Activated naive CD4-positive, alpha-beta T cell (primary cell): Measurements from ENCODE around the gene DDX27.
A peak's percentile ranks its signal among the peaks of the same experiment; 100 is the strongest.
"Not testable (repeated sequence)": the region's sequence is repeated elsewhere in the genome, so short reads cannot be mapped to it uniquely, and the experiment has no call there.

Experiments
- DNase-seq, 4 experiments: peaks; one replicate each; lab custom pipeline; 2025; lab: John Stamatoyannopoulos, UW

The DDX27 gene, protein sequence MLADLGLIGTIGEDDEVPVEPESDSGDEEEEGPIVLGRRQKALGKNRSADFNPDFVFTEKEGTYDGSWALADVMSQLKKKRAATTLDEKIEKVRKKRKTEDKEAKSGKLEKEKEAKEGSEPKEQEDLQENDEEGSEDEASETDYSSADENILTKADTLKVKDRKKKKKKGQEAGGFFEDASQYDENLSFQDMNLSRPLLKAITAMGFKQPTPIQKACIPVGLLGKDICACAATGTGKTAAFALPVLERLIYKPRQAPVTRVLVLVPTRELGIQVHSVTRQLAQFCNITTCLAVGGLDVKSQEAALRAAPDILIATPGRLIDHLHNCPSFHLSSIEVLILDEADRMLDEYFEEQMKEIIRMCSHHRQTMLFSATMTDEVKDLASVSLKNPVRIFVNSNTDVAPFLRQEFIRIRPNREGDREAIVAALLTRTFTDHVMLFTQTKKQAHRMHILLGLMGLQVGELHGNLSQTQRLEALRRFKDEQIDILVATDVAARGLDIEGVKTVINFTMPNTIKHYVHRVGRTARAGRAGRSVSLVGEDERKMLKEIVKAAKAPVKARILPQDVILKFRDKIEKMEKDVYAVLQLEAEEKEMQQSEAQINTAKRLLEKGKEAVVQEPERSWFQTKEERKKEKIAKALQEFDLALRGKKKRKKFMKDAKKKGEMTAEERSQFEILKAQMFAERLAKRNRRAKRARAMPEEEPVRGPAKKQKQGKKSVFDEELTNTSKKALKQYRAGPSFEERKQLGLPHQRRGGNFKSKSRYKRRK

DNA sequence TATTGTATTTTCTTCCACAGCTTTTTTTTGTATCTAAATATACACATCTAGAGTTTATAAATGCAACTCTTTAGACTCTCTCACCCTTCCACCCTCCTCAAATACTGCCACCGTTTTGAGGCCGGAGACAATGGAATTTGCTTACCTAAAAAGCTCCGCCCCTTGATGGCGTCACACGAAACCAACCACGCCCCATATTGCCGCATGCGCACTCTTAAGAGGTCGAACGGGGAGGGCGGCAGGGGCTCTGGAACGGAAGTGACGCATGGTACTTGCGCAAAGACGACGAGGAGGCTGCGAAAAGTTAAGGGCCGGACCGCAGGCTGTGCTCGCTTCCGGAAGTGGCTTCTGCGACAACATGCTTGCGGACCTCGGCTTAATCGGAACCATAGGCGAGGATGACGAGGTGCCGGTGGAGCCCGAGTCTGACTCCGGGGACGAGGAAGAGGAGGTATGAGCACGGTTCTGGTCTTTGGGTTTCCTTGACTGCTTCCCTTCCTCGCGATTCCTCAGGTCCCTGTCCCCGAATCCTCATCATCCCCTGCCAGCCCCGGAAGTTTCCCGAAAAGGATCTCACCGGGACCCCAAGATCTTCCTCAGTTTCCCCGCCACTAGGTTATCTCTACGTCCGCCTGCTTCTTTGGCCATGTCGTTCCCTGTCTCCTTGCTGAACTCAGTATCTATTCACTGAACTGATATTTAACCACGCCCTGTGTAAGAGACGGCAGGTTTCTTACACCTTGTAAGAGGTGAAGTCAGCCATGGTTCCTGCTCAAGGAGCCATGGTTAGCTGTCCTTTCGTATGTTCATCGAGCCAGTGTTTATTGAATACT is at the start of gene DDX27:
TSS of gene DDX27 (plus strand) at position 326 of the 833 bp plus-strand sequence. CDS start at position 359, 33 bp downstream.
- peak; percentile 80 to 95 (median 92) for DNase-seq

DNA sequence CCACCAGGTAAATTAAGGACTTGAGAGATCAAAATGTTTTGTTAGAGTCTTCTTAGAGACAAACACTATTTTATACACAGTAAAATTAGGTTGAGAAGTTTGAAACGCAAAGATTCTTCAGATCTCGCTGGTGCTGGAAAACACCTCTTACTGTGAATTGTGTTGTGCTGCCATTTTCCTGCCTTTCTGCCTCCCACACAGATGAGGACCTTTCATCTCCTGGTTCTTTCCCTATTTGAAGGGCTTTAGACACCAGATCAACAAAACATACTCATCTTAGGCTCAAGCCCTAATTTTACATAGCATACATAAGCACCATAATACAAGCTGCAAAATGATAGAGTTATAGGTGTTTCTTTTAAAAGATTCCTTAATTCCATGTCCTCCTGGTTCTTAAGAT is 49.7 kb upstream of the DDX27 start:
- DNase-seq: no peak

DNA sequence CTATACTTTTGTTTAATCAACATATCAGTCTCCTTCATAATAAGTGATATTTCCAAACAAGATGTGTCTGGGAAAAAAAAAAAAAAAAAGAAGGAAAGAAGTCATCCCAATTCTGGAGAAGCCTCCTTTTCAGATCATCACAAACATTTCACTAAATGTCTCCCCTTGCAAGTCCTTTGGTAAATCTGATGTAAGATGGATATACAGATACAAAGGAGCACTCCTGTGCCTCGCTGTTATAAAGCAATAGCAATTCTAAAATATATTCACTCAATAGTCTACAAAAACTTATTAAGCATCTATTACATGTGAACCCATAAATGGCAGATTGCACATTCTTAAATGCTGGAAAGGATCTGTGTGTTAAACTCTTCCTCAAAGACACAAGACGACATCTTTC is 48.5 kb upstream of the DDX27 start:
- DNase-seq: no peak

DNA sequence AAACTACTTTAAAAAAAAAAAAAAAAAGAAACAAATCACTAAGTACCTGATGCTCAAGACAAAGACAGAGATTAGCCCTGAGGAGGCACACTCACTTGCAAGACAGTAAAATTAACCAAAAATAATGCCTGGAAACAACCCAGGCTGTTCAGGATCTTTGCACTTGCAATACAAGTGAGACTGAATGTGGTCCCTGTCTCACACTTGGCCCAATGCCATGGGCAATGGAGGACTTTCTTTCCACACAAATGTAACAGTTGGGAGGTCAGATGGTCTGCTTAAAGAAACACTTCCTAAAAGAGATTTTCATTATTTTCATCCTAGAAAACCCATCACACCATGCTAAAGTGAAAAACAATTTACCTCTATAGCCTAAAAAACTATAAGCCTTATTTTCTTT is 47.3 kb upstream of the DDX27 start:
- no peak for DNase-seq

DNA sequence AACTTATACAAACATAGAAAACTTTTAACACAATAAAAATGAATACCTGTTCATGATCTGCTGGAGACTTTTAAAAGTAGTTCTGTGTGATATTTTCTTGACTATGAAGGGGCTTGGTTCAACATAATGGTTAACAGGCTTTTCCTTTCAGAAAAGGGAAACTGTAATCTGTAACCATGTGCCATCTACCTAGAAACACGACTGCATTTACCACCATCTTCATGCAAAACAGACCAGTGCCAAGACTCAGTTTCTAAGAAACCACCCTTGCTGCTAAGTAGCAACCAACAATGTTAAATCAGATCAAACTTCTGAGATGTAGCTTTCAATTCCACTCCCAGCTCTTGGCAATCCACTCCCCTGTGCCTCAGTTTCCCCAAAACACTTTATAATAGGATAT is 46.8 kb upstream of the DDX27 start:
- DNase-seq: no peak

DNA sequence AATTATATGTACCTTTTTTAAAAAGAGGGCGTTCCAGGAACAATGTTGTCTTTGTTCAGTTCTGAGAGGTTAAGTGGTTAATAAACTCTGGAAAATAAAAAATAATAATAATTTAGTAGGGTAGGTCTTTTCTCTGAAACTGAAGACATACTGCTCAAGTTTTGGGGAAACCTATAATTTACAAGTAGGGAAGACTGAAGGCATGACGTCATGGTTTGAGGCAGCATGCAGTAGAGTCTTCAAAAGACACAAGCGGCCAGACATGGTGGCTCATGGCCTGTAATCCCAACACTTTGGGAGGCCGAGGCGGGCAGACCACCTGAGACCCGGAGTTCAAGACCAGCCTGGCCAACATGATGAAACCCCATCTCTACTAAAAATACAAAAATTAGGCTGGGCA is 45.0 kb upstream of the DDX27 start:
- DNase-seq: no peak

DNA sequence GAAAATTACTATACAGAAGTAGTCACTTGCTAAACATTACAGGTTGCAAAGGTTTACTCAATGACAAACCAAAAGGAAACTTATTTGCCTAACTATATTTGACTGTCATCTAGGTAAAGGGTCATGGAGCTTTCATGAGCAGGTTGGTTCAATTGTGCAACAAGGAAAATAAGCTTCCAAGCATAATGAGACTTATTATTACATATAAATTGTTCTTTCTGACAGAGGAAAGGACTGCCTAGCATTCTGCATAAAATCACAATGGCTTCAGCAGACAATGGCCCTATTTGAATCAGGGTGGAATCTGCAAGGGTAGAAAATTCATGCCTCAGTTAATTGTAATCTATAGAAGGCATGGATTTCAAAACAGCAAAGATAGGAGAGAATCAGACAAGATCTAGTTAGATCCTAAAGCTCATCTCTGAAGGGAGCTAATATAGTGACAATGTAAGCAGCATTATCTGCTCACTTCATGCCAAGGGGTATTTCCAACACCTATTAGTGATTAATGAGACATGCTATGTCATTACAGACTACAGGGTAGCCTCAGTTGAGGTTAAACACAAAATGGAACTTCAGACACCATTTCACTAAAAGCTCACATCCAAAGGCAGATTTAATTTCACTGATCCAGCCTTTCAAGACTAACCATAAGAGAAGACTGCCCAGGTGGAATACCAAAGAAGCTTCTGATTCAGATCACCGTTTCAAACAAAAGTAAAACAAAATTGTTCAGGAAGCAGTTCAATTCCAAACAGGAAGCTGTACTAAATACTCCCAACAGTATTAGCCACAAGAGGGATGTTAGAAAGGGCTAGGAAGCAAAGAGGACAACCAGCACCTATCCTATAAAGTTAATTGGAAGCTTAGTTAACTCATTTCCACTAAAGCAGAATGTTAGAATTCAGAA is 39.6 kb upstream of the DDX27 start:
- DNase-seq: no peak

DNA sequence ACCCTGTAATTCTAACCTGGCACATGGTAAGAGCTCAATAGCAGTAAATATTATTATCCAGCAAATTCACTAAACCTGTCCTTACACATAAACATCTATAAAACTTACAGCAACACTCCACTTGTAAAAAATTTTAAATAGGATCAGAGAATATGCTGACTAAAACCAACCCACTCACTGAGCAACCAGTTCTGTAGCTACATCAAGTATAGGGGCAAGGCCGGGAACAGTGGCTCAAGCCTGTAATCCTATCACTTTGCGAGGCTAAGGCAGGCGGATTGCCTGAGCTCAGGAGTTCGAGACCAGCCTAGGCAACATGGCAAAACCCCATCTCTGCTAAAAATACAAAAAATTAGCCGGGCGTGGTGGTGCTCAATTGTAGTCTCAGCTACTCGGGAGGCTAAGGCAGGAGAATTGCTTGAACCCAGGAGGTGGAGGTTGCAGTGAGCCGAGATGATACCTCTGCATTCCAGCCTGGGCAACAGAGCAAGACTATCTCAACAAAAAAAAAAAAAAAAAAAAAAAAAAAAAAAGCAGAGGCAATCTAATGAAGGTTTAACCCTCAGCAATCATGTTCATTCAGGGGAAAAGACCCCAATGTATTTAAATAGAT is 37.8 kb upstream of the DDX27 start:
- no peak for DNase-seq

DNA sequence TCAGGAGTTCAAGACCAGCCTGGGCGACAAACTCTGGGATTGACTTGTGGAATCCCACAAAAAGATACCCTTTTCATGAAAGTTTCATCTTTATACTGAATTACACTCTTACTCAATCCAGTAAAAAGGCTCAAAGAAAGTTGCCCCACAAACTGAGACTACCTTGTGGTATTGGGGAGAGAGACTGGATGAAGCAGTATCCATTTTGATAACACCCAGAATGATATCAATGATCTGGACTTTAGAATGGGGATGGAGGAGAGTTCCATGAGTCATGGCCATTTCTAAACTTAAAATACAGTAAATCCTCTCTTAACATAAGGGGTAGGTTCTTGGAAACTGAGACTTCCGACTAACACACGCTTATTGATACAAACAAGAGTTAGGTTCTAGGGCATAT is 35.8 kb upstream of the DDX27 start:
- no peak for DNase-seq

DNA sequence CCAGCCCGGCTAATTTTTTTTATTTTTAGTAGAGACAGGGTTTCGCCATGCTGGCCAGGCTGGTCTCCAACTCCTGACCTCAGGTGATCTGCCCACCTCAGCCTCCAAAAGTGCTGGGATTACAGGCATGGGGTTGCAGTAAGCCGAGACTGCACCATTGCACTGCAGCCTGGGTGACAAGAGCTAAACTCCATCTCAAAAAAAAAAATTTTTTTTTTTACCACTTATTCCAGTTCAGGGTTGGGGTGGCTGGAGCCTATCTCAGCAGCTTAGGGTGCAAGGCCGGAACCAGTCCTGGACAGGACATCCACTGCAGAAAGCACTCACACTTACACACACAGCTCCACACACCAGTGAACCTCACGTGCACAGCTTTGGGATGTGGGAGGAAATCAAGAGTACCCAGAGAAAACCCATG is 35.1 kb upstream of the DDX27 start:
- DNase-seq: not testable (repeated sequence)

DNA sequence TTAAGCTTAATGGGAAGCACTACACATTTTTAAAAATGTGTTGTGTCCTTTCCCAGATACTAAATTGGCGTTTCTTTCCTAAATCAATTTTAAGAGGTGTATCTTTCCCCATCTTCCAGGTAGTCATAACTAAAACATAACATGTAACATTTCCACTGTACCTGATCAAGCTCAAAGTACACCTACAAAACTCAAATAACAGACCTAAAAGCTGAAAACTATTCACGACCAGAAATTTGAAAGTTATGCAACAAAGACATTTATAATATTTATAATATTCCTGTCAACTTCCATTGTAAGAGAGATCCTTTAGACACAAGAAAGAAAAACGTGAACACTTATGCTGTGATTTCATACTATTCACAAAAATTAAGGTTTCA is 34.5 kb upstream of the DDX27 start:
- no peak for DNase-seq

DNA sequence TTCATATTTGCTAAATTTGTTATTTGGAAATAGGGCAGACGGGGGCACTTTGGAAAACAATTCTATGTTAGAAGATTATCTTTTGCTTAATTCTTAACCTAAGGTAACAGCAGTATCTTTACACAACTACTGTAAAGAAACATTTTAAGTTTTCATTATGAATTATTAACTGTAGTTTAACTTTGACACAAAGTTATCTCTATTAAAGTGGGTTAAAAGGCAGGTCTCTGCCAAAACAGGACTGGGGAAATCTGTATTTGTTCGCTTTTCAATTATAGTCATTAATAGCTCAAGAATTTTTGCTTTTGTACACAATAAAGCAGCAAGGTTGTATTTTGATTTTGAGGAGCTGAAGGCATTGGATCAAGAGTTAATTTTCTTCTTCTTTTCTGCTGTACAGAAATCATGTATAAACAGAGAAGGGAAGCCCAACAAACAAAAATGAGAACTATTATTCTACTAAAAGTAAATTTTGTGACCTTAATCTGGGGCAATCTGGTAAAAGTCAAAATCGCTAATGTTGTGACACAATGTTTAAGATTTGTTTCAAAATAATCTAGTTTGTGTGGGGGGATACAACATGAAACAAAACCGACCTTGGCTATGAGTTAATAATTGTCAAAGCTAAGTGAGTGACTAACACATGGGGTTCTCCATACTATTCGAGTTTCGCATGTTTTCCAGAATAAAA is 34.0 kb upstream of the DDX27 start:
- DNase-seq: no peak

DNA sequence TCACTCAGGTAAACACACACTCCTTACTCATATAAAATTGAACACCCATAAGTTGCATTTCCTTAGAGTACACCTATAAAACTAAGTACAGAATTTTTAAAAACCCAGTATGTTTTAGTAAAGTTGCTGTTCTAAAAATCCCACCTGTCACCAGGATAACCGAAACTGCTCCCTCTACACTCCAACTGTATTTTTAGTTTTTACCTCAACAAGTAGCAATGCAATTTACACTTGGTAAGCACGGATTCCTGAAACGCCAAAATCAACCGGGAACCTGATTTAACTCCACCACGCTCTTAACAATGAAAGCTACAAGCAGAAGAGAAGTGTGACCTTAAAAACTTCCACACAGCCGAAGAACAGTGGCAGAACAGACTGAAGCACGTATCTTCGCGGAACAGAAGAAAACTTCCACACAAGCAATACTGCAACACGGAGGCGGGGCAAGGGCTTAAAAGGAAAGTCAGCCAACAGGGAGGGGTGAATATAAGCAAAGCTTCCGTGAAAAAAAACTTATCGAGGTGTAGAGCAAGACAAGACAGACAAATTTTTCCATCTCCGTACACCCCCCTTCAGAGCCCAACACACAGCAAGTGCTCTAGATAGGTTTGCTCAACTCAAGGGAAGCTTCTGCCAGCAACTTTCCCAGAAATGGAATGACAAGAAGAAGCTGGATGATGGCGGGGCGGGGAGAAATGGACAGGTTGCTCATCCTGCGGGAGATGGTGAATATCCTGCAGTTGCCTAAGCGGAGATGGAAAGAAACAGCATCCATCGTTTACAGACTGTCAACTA is 32.5 kb upstream of the DDX27 start:
- DNase-seq: peak; percentile 8 to 47 (median 24)

DNA sequence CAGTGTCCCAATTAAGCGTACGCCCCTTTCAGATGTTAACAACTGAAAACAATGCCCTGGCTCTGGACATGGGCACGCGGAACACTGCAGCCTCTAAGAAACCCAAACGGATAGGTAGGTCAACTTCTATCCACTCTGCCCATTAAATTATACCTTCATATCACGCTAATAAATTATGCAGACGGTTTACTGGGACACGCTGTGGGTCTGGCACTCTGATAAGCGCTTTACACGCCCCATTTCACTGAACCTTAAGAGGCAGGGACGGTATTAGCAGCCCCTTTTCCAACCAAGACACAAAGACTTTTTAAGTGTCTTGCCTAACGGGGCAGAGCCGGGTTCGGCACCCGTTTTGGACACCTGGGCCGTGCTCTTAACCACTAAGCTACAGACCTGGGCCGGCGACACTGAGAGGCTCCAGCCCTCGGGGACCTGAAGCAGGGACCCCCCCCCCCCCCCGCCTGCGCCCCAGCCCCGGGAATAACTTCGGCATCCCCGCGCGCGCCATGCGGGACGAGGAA is 31.8 kb upstream of the DDX27 start:
- peak in 1 of 4 experiments; percentile 33 for DNase-seq

DNA sequence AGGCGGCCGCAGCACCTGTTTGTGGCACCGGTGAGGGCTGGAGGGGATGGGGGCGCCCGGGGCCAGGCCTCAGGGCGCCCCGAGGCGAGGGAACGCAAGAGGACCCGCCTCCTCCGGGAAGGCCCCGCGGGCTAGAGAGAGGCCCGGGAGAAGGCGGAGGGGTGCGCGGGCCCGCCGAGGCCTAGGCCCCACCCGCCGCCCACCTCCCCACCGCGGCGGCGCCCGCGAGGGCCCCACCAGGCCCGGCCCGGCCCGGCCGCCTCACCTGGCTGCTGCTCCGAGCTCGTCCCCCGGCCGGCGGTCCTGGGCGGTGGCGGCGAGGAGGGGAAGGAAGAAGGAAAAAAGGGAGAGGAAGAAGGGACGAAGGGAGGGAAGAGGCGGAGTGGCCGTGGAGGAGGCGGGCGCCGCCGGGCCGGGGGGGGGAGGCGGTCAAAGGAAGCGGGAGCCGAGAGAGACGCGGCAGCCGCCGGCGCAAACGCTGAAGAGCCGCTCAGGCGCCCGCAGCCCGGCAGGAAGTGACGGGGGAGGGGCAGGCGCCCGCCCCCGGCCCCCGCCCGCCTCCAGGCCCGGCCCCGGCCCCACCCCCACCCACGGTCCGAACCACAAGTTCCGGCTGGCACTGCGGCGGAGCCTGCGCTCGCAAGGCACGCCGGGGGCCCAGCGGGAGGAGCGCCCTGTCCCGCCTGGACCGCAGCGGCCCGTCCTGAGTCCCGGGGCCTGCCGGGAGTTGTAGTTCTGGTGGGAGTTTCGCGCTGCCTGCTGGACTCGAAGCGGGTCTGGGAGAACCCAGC is 31.2 kb upstream of the DDX27 start, which contains the start of gene STAU1:
TSS of gene STAU1 (minus strand) at position 484 of the 791 bp plus-strand sequence. CDS start 22,133 bp downstream, outside the sequence.
- DNase-seq: peak; percentile 82 to 95 (median 88)

DNA sequence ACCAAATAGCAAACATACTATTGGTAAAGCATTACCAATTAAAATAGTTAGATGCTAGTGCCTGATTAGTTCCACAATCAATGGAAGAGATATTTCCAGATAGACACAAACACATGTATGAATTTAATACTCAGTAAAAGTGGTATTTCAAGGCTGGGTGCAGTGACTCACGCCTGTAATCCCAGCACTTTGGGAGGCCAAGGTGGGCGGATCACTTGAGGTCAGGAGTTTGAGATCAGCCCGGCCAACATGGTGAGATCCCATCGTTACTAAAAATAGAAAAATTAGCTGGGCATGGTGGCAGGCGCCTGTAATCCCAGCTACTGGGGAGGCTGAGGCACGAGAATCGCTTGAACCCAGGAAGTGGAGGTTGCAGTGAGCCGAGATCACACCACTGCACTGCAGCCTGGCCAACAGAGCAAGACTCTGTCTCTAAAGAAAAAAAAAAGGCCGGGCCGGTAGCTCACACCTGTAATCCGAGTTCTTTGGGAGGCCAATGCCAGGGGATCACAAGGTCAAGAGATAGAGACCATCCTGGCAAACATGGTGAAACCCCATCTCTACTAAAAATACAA is 26.2 kb upstream of the DDX27 start:
- DNase-seq: not testable (repeated sequence)

DNA sequence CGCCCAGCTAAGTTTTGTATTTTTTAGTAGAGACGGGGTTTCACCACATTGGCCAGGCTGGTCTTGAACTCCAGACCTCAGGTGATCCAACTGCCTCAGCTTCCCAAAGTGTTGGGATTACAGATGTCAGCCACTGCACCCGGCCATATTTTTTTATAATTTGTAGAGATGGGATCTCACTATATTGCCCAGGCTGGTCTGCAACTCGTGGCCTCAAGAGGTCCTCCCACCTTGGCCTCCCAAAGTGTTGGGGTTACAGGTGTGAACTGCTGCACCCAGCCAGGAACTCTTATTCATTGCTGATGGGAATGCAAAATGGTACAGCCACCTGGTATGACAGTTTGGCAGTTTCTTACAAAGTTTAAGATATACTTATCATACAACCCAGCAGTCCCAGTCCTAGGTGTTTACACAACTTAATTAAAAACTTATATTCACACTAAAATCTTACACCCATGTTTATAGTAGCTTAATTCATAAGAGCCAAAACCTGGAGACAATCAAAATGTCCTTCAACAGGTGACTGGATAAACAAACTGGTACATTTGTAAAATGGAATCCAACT is 19.4 kb upstream of the DDX27 start:
- DNase-seq: no peak
